ENCODE measurements around the gene ADAMTS19.

DNA sequence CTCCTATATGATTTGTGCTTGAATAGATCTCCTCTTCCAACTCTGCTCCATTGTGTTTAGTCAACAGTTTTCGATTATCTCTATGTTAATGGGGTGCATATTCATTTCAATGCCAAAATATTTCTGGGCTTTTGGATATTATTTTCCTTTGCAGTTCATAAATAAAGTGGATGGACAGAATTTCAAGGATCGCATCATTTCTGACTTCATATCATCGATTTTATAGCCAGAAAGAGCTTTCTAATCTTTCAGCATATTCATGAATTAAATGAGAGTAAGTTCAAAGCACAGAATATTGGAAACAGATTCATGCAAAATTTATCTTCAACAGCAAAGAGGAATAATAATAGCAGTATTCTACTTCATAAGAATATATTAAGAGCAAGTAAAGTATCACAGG, 227.8 kb downstream of the ADAMTS19 start:
- TF ChIP-seq, protein P1, sequence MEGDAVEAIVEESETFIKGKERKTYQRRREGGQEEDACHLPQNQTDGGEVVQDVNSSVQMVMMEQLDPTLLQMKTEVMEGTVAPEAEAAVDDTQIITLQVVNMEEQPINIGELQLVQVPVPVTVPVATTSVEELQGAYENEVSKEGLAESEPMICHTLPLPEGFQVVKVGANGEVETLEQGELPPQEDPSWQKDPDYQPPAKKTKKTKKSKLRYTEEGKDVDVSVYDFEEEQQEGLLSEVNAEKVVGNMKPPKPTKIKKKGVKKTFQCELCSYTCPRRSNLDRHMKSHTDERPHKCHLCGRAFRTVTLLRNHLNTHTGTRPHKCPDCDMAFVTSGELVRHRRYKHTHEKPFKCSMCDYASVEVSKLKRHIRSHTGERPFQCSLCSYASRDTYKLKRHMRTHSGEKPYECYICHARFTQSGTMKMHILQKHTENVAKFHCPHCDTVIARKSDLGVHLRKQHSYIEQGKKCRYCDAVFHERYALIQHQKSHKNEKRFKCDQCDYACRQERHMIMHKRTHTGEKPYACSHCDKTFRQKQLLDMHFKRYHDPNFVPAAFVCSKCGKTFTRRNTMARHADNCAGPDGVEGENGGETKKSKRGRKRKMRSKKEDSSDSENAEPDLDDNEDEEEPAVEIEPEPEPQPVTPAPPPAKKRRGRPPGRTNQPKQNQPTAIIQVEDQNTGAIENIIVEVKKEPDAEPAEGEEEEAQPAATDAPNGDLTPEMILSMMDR (IDR thresholded peaks at IDR 0.05), result no peak
- TF ChIP-seq POLR2A (IDR thresholded peaks at IDR 0.05), result no peak

Measured in tibial nerve (tissue), 3 donors.